Tibial nerve (tissue), 4 donors: ENCODE data around the gene DLGAP3.

ENCODE experiments used
- CTCF ChIP-seq, 5 experiments: fragments of 200-600 bp in 3 of 5; fragments of 450-650 bp in 2 of 5; sonication (generic) in 3 of 5; IDR thresholded peaks; one replicate each; pipeline ENCODE4 v1.5.1; 2016 to 2019; ENCODE audit warnings: antibody characterized with exemption in 5 of 5, mild to moderate bottlenecking in 3 of 5, moderate library complexity in 2 of 5
- EP300 ChIP-seq, 2 donors: sonication (generic); formaldehyde crosslinking; IDR thresholded peaks; one replicate each; pipeline ENCODE4 v1.6.1; 2017; ENCODE audit warnings: antibody characterized with exemption in 2 of 2, mild to moderate bottlenecking in 1 of 2
- POLR2A ChIP-seq, 2 donors: fragments of 450-650 bp; IDR thresholded peaks; one replicate each; pipeline ENCODE4 v1.6.1; 2017; ENCODE audit warnings: antibody characterized with exemption in 2 of 2, mild to moderate bottlenecking in 2 of 2, moderate library complexity in 2 of 2

GRCh38 chr1:34910425-34910824, 19.0 kb downstream of the DLGAP3 start:
- no peak for TF ChIP-seq CTCF (IDR thresholded peaks at IDR 0.05)
- TF ChIP-seq EP300 (IDR thresholded peaks at IDR 0.05) = no peak
- no peak for TF ChIP-seq POLR2A (IDR thresholded peaks at IDR 0.05)
